Activated T-cell treated with anti-CD3 and anti-CD28 coated beads, Interleukin-2, amount 50 U/mL, for 24 hours (primary cell): Measurements from ENCODE around the gene GPD2.
"Not testable (repeated sequence)": the region's sequence is repeated elsewhere in the genome, so short reads cannot be mapped to it uniquely, and the experiment has no call there.

Experiments
- DNase-seq: peaks from one replicate; pipeline ENCODE4 v3.0.0-alpha.2; 2020
- H3K27ac Mint-ChIP-seq: 2 replicates; pipeline ENCODE4 v1.8.0; 2020; ENCODE audit warnings: mild to moderate bottlenecking, mixed read lengths
- H3K27me3 Mint-ChIP-seq: 2 replicates; pipeline ENCODE4 v1.8.0; 2020; ENCODE audit warnings: mixed read lengths
- H3K36me3 Mint-ChIP-seq: 2 replicates; pipeline ENCODE4 v1.8.0; 2020; ENCODE audit warnings: low read depth, mixed read lengths
- H3K4me1 Mint-ChIP-seq: 2 replicates; pipeline ENCODE4 v1.8.0; 2020; ENCODE audit warnings: low read depth, mixed read lengths
- H3K4me3 Mint-ChIP-seq: 2 replicates; pipeline ENCODE4 v1.8.0; 2020; ENCODE audit warnings: mild to moderate bottlenecking, moderate library complexity, mixed read lengths
- H3K9me3 Mint-ChIP-seq: 2 replicates; pipeline ENCODE4 v1.8.0; 2020; ENCODE audit warnings: mixed read lengths

The GPD2 gene

GRCh38 chr2:156592809-156593593 lies 156.8 kb downstream of the GPD2 start:
- no peak for DNase-seq
- Mint-ChIP-seq H3K4me1 (peaks cover 4% of the 10 kb centered on the region), H3K27ac (no peak overlapping the region), H3K36me3 (no peaks in the 10 kb centered on the region), H3K9me3 (no peaks in the 10 kb centered on the region), H3K4me3 (no peak overlapping the region), H3K27me3 (peaks cover 5% of the 10 kb centered on the region)

DNA sequence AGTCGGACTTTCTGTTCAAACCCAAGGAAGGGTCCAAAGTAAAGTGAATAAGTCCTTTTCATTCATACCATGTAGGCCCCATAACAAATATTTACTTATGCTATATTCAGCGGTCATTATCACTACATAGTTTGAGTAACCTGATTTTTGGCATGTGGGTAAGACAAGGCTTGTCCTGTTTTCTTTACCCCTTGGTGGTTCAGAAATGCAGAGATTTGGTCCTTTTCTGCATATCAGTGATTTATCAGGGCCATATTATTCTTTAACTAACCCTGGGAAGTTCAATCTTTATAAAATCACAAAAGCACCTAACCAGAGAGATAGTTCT lies 157.4 kb downstream of the GPD2 start:
- no peaks in the 10 kb centered on the region for H3K9me3 Mint-ChIP-seq
- H3K27me3 Mint-ChIP-seq = peaks cover 5% of the 10 kb centered on the region
- H3K27ac Mint-ChIP-seq = no peak overlapping the region
- H3K36me3 Mint-ChIP-seq = no peaks in the 10 kb centered on the region
- H3K4me1 Mint-ChIP-seq = peaks cover 4% of the 10 kb centered on the region
- DNase-seq = no peak
- H3K4me3 Mint-ChIP-seq = no peak overlapping the region

DNA sequence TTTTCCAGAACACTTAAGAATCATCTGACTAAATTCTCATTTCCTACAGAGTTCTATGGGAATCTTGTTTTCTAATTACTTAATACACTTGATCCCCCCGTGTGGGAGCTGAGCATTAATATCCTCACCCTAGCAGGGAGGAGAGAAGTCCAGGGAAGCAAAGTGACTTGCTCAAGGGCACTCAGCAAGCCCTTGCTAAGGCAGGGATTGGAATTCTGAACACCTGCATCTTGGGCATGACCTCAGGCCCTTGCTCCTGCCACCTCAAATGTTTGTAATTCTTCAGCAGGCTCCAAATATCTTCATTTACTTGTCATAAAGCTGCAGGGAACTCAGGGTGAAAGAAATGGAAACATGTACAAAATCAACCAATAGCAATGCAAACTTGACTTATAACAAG lies 162.4 kb downstream of the GPD2 start:
- no peak for DNase-seq
- Mint-ChIP-seq H3K9me3 (no peaks in the 10 kb centered on the region), H3K4me3 (no peak overlapping the region), H3K27ac (no peak overlapping the region), H3K36me3 (no peaks in the 10 kb centered on the region), H3K27me3 (peaks cover 15% of the 10 kb centered on the region), H3K4me1 (no peaks in the 10 kb centered on the region)

- Mint-ChIP-seq H3K27me3 (peaks cover 18% of the 10 kb centered on the region), H3K4me1 (no peaks in the 10 kb centered on the region), H3K4me3 (no peak overlapping the region), H3K36me3 (no peaks in the 10 kb centered on the region), H3K9me3 (no peaks in the 10 kb centered on the region), H3K27ac (no peak overlapping the region)
- DNase-seq = no peak
These were observed 164.0 kb downstream of the GPD2 start for GRCh38 chr2:156600196-156600595.

DNA sequence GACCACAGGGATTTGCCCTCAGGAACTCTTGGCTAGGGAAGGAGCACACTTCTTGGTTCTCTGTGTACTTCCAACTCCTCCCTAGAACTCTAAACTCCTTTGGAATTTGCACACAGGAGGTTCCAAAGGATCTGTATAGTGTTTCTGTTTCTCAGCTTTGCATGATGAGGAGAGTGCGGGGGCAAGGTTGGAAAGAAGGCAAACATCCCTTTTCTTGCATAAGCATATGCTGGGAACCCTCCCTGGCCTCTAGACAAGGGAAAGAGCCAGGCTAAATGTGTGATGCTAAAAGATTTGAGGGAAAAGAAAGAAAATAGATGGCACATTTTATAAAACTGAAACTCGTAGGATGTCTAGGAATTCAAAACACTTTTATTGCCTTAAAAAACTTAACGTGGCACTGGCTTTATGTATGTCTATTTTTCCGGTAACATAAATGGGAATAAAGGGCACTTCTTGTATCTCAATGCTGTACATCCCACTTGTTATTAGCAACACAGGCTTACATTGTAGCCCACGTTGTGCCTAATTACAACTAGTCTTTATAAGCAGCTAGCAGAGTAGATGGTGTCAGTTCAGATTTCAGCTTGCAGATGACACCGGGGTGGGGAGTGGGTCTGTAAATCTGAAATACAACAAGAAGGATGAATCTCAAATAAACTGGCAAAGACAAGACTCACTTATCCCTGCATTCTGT lies 165.8 kb downstream of the GPD2 start:
- Mint-ChIP-seq H3K4me3 (no peak overlapping the region), H3K4me1 (no peaks in the 10 kb centered on the region), H3K27me3 (peaks cover 15% of the 10 kb centered on the region), H3K27ac (no peak overlapping the region), H3K9me3 (no peaks in the 10 kb centered on the region), H3K36me3 (no peaks in the 10 kb centered on the region)
- no peak for DNase-seq

GRCh38 chr2:156602552-156602933 lies 166.4 kb downstream of the GPD2 start:
- no peak for DNase-seq
- Mint-ChIP-seq H3K9me3 (no peaks in the 10 kb centered on the region), H3K27me3 (peaks cover 13% of the 10 kb centered on the region), H3K4me1 (no peaks in the 10 kb centered on the region), H3K27ac (no peak overlapping the region), H3K36me3 (no peaks in the 10 kb centered on the region), H3K4me3 (no peak overlapping the region)

DNA sequence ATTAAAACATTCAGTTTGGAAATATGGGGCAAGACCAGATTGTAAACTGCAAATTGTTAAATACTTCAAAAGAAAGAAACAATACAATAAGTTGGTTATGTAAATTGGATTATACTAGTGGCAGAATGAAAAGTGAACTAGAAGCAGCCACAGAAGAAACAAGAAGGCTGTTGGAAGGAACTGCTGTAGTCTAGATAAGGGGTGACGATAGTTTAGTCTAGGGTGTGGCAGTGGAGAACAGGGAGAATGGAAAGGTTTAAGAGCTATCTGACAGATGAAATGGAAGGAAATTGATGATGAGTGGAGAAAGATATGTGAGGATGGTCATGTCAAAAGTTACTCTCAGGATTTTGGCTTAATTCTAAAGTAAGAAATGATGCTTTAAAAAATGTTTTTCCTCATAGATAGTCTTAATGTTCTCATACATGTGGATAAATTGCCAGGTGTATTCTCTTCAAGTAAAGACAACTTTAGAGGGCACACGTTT lies 179.7 kb downstream of the GPD2 start:
- Mint-ChIP-seq H3K4me3 (no peak overlapping the region), H3K4me1 (no peaks in the 10 kb centered on the region)
- no peak for DNase-seq

GRCh38 chr2:156618071-156618470 lies 181.9 kb downstream of the GPD2 start:
- not testable (repeated sequence) for H3K27ac Mint-ChIP-seq, H3K9me3 Mint-ChIP-seq, H3K36me3 Mint-ChIP-seq, H3K4me3 Mint-ChIP-seq, H3K4me1 Mint-ChIP-seq, DNase-seq
- peaks cover 20% of the 10 kb centered on the region for H3K27me3 Mint-ChIP-seq

More for the DNA sequence above, 179.7 kb downstream of the GPD2 start:
- no peaks in the 10 kb centered on the region for H3K36me3 Mint-ChIP-seq
- no peaks in the 10 kb centered on the region for H3K9me3 Mint-ChIP-seq
- peaks cover 10% of the 10 kb centered on the region for H3K27me3 Mint-ChIP-seq
- no peak overlapping the region for H3K27ac Mint-ChIP-seq

GRCh38 chr2:156619021-156619539 lies 182.9 kb downstream of the GPD2 start:
- Mint-ChIP-seq H3K4me1 (no peaks in the 10 kb centered on the region), H3K27ac (no peak overlapping the region), H3K36me3 (no peaks in the 10 kb centered on the region), H3K9me3 (no peaks in the 10 kb centered on the region), H3K27me3 (peaks cover 15% of the 10 kb centered on the region), H3K4me3 (no peak overlapping the region)
- DNase-seq = no peak

DNA sequence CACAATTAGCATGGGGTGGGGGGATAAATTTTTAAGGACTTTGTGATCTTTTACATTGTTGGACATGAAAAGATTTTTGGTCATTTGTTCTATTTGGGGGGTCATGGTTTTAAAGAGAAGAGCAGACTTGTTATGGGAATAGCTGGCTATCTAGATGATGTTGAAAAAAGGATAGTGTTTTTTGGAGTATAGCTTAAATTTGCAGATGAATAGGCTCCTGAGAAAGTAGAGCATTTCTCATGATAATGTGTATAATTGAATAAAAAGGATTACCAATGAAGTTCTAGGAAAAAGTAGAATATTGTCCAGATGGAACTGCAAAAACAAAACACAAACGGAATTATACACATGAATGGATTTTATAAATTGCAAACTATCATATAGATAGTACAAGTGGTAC lies 186.3 kb downstream of the GPD2 start:
- Mint-ChIP-seq H3K4me1 (no peaks in the 10 kb centered on the region), H3K27ac (no peak overlapping the region), H3K9me3 (peaks cover 7% of the 10 kb centered on the region), H3K27me3 (peaks cover 28% of the 10 kb centered on the region), H3K36me3 (no peaks in the 10 kb centered on the region), H3K4me3 (no peak overlapping the region)
- no peak for DNase-seq

- no peak overlapping the region for H3K4me3 Mint-ChIP-seq
- no peak for DNase-seq
- no peaks in the 10 kb centered on the region for H3K36me3 Mint-ChIP-seq
- H3K4me1 Mint-ChIP-seq = no peaks in the 10 kb centered on the region
- H3K27ac Mint-ChIP-seq = no peak overlapping the region
- peaks cover 7% of the 10 kb centered on the region for H3K9me3 Mint-ChIP-seq
- H3K27me3 Mint-ChIP-seq = peaks cover 32% of the 10 kb centered on the region
These were observed 189.4 kb downstream of the GPD2 start for GRCh38 chr2:156625360-156626170.

GRCh38 chr2:156626931-156627330 lies 190.8 kb downstream of the GPD2 start:
- Mint-ChIP-seq H3K27me3 (peaks cover 28% of the 10 kb centered on the region), H3K4me3 (no peak overlapping the region), H3K27ac (no peak overlapping the region), H3K36me3 (no peaks in the 10 kb centered on the region), H3K9me3 (peaks cover 7% of the 10 kb centered on the region), H3K4me1 (no peaks in the 10 kb centered on the region)
- no peak for DNase-seq

DNA sequence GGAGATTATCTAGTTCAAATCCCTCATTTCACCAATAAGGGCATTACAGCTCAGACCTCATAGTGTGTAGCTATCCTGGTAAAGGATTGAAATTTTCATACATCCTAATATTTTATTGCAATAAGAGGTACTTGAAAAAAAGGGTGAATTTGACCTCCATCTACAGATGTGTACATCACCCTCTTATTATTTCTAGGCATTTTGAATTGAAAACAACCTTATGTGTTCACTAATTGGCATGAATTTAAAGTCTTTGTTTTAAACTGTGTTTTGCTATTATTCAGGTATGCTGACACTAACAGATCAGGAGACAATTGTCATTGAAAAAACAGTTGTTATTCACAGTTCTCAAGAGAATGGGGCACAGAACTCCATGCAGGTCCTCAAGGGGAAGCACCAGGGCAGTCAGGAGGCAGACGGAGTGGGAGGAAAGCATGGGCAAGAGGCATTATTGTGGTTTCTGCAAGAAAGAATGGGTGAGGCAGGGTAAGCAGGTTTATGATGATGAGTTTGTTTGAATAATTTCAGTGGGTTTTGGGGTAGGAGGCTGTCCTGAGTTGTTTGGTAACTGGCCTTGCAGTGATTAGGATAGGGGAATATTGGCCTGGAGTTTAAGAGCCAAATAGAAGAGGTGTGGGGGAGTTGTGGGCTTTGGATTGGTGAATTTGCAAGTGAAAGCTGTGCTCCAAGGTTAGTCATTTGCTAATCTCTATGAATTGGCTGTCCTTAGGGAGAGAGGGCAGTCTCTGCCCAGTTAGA lies 194.6 kb downstream of the GPD2 start:
- no peaks in the 10 kb centered on the region for H3K4me1 Mint-ChIP-seq
- H3K4me3 Mint-ChIP-seq = no peak overlapping the region
- no peak for DNase-seq
- no peaks in the 10 kb centered on the region for H3K9me3 Mint-ChIP-seq
- H3K27me3 Mint-ChIP-seq = peaks cover 27% of the 10 kb centered on the region
- no peaks in the 10 kb centered on the region for H3K36me3 Mint-ChIP-seq
- no peak overlapping the region for H3K27ac Mint-ChIP-seq

DNA sequence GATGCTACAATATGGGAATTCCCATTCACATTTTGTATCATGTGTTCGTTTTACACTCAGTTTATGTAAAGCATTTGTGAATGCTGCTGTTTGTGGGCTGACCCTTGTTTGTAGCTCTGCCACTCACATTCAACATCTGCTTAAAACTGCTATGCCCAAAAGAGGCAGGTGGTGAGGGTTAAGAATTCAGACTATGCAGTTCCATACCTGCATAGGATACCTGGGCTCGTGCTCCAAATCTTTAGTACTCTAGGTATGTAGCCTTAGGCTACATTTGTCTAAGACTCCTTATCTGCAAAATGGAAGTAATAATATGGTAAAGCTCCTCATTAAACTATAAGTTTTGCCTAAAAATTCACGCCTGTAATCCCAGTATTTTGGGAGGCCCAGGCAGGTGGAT lies 199.5 kb downstream of the GPD2 start:
- H3K9me3 Mint-ChIP-seq = no peaks in the 10 kb centered on the region
- H3K27ac Mint-ChIP-seq = no peak overlapping the region
- no peak for DNase-seq
- no peaks in the 10 kb centered on the region for H3K4me1 Mint-ChIP-seq
- no peak overlapping the region for H3K4me3 Mint-ChIP-seq
- peaks cover 24% of the 10 kb centered on the region for H3K27me3 Mint-ChIP-seq
- H3K36me3 Mint-ChIP-seq = no peaks in the 10 kb centered on the region
